Activated CD4-positive, alpha-beta T cell treated with anti-CD3 and anti-CD28 coated beads, Interleukin-2, amount 50 U/mL, for 1 hour (primary cell): ENCODE measurements around the gene FAM200B.
"Not testable (repeated sequence)": the region's sequence is repeated elsewhere in the genome, so short reads cannot be mapped to it uniquely, and the experiment has no call there.

ENCODE experiments used
- DNase-seq: peaks from one replicate; pipeline ENCODE4 v3.0.0-alpha.2; 2020

Gene FAM200B

DNA sequence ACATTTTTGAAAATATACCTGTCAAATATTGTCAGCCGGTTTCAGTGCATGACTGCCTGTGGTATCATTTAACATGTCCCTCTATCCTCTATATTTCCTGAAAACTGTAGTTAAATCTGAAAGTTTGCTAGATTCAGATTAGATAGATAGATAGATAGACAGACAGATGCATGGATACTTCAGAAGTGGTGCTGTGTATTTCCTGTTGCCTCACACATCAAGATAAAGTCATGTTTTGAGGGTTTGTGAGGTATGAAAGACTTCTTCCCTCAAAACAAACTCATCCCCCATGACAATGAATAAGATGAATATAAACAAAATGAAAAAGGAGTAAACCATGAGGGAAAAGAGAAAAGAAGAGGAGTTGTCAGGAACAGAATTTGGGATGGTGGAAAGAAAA lies 15.2 kb downstream of the FAM200B start:
- no peak for DNase-seq

GRCh38 chr4:15702941-15703403 lies 21.3 kb downstream of the FAM200B start, which contains the start of gene BST1:
Gene BST1, plus strand, starts transcription at chr4:15703065. Its CDS starts 80 bp downstream, at chr4:15703145.
- peak; percentile 51 for DNase-seq

GRCh38 chr4:15703439-15703838 lies 21.8 kb downstream of the FAM200B start:
- no peak for DNase-seq

DNA sequence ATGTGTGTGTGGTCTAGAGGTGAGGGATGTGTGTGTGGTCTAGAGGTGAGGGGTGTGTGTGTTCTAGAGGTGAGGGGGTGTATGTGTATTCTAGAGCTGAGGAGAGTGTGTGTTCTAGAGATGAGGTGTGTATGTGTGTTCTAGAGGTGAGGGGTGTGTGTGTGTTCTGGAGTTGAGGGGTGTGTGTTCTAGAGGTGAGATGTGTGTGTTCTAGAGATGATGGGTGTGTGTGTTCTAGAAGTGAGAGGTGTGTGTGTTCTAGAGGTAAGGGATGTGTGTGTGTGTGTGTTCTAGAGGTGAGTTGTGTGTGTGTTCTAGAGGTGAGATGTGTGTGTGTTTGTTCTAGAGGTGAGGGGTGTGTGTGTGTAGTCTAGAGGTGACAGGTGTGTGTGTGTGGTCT lies 22.5 kb downstream of the FAM200B start:
- DNase-seq: no peak

- DNase-seq: no peak
Measured at GRCh38 chr4:15706646-15707362, 25.2 kb downstream of the FAM200B start.

DNA sequence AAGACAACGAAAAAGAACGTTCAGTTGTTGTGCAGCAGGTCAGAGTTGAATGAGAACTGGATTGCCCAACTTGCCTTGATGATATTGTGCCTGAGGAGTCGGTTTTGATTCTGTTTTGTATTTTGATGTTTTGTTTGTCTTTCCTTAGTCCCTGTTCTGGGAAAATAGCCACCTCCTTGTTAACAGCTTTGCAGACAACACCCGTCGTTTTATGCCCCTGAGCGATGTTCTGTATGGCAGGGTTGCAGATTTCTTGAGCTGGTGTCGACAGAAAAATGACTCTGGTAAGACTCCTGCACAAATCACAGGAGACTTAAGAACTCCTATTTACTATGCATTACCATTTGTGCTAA lies 25.7 kb downstream of the FAM200B start:
- no peak for DNase-seq

GRCh38 chr4:15711762-15712161 lies 30.1 kb downstream of the FAM200B start:
- no peak for DNase-seq

- DNase-seq: no peak
Measured at GRCh38 chr4:15712214-15712613, 30.6 kb downstream of the FAM200B start.

DNA sequence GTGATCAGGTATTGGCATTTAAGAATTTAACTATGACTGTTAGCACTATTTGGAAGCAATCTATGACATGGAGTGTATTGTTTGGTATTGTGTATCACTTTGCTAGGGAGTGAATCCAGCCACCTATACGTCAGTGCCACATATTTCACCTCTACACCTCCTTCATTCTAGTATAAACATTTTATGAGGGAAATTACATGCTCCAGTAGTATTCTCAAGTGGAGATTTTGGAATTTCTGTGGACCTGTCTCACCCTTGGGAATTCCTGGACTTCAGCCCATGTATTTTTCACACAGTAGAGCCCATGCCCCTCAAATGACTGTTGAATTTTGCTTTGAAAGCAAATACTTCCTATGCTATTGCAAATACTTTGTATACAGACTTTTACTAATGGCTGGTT lies 32.5 kb downstream of the FAM200B start:
- DNase-seq: no peak

GRCh38 chr4:15714646-15715435 lies 33.2 kb downstream of the FAM200B start:
- no peak for DNase-seq

DNA sequence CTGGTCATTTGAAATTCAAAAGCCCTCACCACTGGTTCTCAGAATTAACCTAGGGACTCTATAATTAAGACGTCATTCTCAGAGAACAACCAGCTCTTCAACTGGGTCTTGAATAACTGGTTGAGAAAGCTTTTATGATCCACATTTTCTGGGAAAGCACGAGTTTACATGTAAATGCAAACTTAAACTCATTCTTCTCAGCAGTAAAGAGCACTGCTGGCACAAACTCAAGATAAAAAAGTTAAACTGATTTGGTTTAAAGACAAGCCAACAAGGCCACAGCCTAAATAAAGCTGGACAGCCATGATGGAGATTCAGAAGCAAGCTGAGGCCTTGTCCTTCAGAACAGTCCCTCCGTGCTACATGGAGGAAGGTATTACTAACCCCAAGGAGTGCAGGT lies 34.5 kb downstream of the FAM200B start:
- no peak for DNase-seq

GRCh38 chr4:15717086-15717485 lies 35.5 kb downstream of the FAM200B start:
- DNase-seq: no peak

DNA sequence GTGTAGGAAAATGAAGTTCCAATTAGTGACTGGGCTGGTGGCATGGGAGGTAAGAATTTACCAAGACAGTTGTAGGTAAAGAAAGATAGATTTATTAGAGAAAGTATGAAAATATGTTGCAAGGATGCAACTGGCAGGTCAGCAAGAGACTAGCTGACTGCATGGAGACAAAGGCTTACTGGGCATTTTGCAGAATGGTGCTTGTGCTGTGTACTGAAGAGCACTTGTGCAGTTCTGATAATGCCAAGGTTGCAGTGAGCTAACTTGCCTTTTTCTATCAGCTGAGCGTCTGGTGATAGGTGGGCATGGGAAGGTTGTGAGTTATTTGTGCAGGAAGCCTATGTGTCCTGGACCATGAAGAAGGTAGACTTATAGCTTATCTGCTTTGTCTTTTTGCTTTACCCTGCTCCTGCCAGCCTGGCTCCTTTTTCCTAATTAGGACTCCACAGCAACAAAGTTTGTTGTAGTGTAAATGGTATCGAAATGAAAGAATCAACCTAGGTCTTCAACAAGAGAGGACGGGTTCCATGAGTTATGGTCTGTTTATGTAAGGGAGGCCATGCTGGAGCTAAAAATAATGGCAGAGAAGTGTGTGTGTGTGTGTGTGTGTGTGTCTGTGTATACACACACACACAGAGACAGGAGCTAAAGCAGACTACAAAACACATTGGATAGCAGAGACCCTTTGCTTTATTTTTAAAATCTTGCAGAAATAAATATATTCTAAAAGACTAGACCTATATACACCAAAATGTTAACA lies 36.2 kb downstream of the FAM200B start:
- no peak for DNase-seq

- DNase-seq: no peak
Measured at GRCh38 chr4:15718465-15718864, 36.8 kb downstream of the FAM200B start.

GRCh38 chr4:15718959-15719358 lies 37.3 kb downstream of the FAM200B start:
- no peak for DNase-seq

DNA sequence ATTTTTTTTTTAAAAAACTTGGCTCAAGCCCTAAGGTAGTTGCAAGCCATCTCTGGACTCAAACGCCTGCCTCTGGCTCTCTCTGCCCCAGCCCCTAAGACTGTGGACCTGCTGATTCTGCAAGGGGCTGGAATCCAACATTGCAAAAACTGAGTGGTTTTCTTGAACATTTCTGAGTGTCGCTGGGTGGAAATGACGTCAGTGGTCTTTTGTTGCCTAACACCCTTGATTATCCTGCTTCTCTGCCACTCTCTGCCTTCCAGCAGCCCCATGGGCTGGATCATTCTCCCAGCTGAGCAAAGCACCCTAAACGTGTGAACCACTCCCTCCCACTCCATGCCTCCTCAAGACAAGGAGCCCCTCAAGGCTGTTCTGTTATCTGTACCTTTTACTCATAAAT lies 37.9 kb downstream of the FAM200B start:
- DNase-seq: no peak

GRCh38 chr4:15720851-15721250 lies 39.2 kb downstream of the FAM200B start:
- no peak for DNase-seq

- no peak for DNase-seq
Measured at GRCh38 chr4:15725608-15726007, 44.0 kb downstream of the FAM200B start.

- no peak for DNase-seq
Measured at GRCh38 chr4:15729910-15730533, 48.4 kb downstream of the FAM200B start.

DNA sequence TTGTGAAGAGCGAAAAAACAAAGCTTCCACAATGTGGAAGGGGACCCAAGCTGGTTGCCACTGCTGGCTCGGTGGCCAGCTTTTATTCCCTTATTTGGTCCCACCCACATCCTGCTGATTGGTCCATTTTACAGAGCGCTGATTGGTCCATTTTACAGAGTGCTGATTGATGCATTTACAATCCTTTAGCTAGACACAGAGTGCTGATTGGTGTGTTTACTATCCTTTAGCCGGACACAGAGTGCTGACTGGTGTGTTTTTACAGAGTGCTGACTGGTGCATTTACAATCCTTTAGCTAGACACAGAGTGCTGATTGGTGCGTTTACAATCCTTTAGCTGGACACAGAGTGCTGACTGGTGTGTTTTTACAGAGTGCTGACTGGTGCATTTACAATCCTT lies 51.4 kb downstream of the FAM200B start:
- not testable (repeated sequence) for DNase-seq

DNA sequence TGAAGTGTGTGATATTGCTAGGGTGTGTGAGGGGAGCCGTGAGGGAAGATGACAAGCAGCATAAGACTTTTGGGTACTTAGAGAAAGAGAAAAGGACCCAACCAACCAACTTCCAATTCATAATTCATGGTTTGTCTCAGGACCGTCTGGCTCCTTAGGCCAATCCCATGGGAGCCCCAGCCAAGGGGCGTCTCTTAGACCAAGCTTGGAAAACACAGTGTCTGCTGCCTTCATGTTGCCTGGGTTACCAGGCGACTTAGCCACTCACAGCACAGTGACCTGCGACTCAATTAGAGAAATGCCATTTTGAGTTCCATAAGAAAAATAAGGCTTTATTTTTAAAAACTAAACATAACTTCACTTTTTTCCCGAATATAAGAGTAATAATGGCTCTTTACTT lies 53.9 kb downstream of the FAM200B start:
- DNase-seq: no peak

DNA sequence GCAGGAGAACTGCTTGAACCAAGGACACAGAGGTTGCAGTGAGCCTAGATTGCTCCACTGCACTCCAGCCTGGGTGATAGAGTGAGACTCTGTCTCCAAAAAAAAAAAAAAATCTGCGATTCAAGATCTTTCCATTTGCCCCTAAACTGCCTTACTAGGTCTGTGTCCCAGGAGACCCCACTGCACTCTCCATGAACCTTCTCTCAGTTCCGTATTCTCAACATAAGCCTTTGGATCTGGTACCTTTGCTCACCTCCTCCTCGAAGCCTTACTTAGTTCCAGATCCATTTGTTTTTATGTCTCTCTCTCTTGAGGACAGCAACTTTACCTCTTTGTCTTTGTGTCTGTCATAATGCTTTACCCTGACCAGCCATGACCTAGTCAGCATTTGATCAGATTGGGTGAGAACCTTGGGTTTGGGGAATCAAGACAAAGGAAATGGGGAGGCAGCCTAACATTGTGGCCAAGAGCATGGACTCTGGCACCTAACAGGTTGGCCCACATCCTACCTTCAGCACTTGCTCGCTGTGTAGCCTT lies 55.0 kb downstream of the FAM200B start:
- DNase-seq: no peak

DNA sequence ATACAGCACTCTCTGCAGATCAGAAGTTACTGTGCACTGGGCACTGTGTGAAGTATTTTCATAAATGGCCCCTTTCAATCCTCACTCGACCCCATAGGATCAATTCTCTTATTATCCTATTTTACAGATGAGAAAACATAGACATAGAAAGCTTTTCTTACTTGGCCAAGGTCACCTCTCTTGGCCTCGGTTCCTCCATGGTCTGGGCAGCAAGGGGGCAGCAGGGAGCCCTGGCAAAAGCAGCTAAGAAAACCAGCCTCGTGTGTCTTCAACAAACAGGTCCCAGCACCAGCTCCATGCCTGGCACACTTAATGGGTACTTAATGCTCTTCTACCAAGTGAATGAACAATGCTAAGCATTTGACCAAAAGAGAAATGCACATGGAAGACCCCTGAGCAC lies 55.6 kb downstream of the FAM200B start:
- no peak for DNase-seq
